CD14-positive monocyte (primary cell): Measurements from ENCODE around the gene POLA1. TPM values are rescaled to one million over a fixed set of nuclear protein-coding genes. Genes with fewer than 3 reads are reported as not detected.

Experiments used
- DNase-seq, 3 donors: peaks; one replicate each; pipeline ENCODE4 v3.0.0-alpha.2; 2011 to 2022
- H2AFZ ChIP-seq: 2 replicates; pipeline ENCODE4 v1.6.0; 2012; ENCODE audit warnings: mild to moderate bottlenecking, low read depth, low read length, inconsistent platforms; ENCODE audit not compliant: insufficient read depth, poor library complexity, severe bottlenecking
- H3K27ac ChIP-seq, 2 donors: 1 replicate in 1 of 2; 2 replicates in 1 of 2; pipeline ENCODE4 v1.5.1; 2012 to 2013; ENCODE audit warnings: low read length in 2 of 2, control low read depth in 1 of 2, inconsistent platforms in 1 of 2, low read depth in 1 of 2, mild to moderate bottlenecking in 1 of 2
- H3K27me3 ChIP-seq, 2 donors: one replicate each; pipeline versions ENCODE4 v1.6.0 to v1.6.1; 2011 to 2013; ENCODE audit warnings: low read length in 2 of 2; ENCODE audit not compliant: control insufficient read depth in 2 of 2, insufficient read depth in 2 of 2
- H3K36me3 ChIP-seq, 2 donors: replicated peaks in 1 of 2; 1 replicate in 1 of 2; 2 replicates in 1 of 2; pipeline versions ENCODE4 v1.5.1 to v1.6.1; 2012 to 2013; ENCODE audit warnings: low read length in 2 of 2, control low read depth in 1 of 2, inconsistent platforms in 1 of 2, mild to moderate bottlenecking in 1 of 2; ENCODE audit not compliant: insufficient read depth in 2 of 2, control insufficient read depth in 1 of 2
- H3K4me1 ChIP-seq, 2 donors: 1 replicate in 1 of 2; 2 replicates in 1 of 2; pipeline versions ENCODE4 v1.5.1 to v1.6.1; 2012 to 2013; ENCODE audit warnings: low read length in 2 of 2, control low read depth in 1 of 2, inconsistent platforms in 1 of 2, mild to moderate bottlenecking in 1 of 2, moderate library complexity in 1 of 2; ENCODE audit not compliant: insufficient read depth in 2 of 2, control insufficient read depth in 1 of 2
- H3K4me2 ChIP-seq: replicated peaks from 2 replicates; pipeline ENCODE3; 2012; ENCODE audit warnings: low read length, moderate library complexity, mild to moderate bottlenecking; ENCODE audit not compliant: poor library complexity, severe bottlenecking; ENCODE audit errors: extremely low read depth
- H3K4me3 ChIP-seq, 3 experiments: fragments of 200-600 bp in 1 of 3; sonication (generic) in 1 of 3; replicated peaks in 1 of 3; 1 replicate in 2 of 3; 2 replicates in 1 of 3; pipeline ENCODE4 v1.5.1; 2011 to 2013; ENCODE audit warnings: low read length in 3 of 3, mild to moderate bottlenecking in 3 of 3, control low read depth in 2 of 3, low read depth in 2 of 3, inconsistent platforms in 1 of 3, moderate library complexity in 1 of 3
- H3K79me2 ChIP-seq: 2 replicates; pipeline ENCODE4 v1.6.0; 2012; ENCODE audit warnings: mild to moderate bottlenecking, control low read depth, inconsistent platforms, low read length, moderate library complexity; ENCODE audit not compliant: insufficient read depth
- H3K9ac ChIP-seq: 2 replicates; pipeline ENCODE4 v1.6.0; 2017; ENCODE audit warnings: low read length, mild to moderate bottlenecking; ENCODE audit not compliant: insufficient read depth, poor library complexity, severe bottlenecking
- H3K9me3 ChIP-seq, 2 donors: replicated peaks in 1 of 2; 1 replicate in 1 of 2; 2 replicates in 1 of 2; pipeline versions ENCODE4 v1.5.1 to v1.6.1; 2012 to 2013; ENCODE audit warnings: low read length in 2 of 2, control low read depth in 1 of 2; ENCODE audit not compliant: control insufficient read depth in 1 of 2, insufficient read depth in 1 of 2
- H4K20me1 ChIP-seq: 2 replicates; pipeline ENCODE4 v1.6.0; 2012; ENCODE audit warnings: mild to moderate bottlenecking, low read length, control low read depth, moderate library complexity; ENCODE audit not compliant: insufficient read depth
- H3K27ac Mint-ChIP-seq, 7 donors: one replicate each; pipeline ENCODE4 v1.8.0; 2020; ENCODE audit warnings: mild to moderate bottlenecking in 7 of 7, mixed read lengths in 7 of 7, moderate library complexity in 6 of 7, inconsistent platforms in 2 of 7
- H3K27me3 Mint-ChIP-seq, 3 donors: one replicate each; pipeline ENCODE4 v1.8.0; 2021 to 2022; ENCODE audit warnings: low read depth in 3 of 3, mild to moderate bottlenecking in 3 of 3, mixed read lengths in 3 of 3, moderate library complexity in 3 of 3, inconsistent platforms in 1 of 3
- H3K36me3 Mint-ChIP-seq, 2 donors: one replicate each; pipeline ENCODE4 v1.8.0; 2020; ENCODE audit warnings: mixed read lengths in 2 of 2, inconsistent platforms in 1 of 2, mild to moderate bottlenecking in 1 of 2
- H3K4me1 Mint-ChIP-seq: one replicate; pipeline ENCODE4 v1.8.0; 2020; ENCODE audit warnings: mild to moderate bottlenecking, mixed read lengths
- H3K4me3 Mint-ChIP-seq, 2 donors: one replicate each; pipeline ENCODE4 v1.8.0; 2020; ENCODE audit warnings: mild to moderate bottlenecking in 2 of 2, mixed read lengths in 2 of 2, moderate library complexity in 1 of 2
- H3K9me3 Mint-ChIP-seq, 7 donors: one replicate each; pipeline ENCODE4 v1.8.0; 2020 to 2022; ENCODE audit warnings: mixed read lengths in 7 of 7, mild to moderate bottlenecking in 6 of 7, moderate library complexity in 6 of 7, inconsistent platforms in 2 of 7
- CTCF ChIP-seq: fragments of 200-600 bp; IDR thresholded peaks from one replicate; pipeline ENCODE4 v1.8.0; 2022; ENCODE audit warnings: antibody characterized with exemption, mild to moderate bottlenecking
- whole genome bisulfite sequencing: methylation state at CpG from one replicate; pipeline ENCODE4 v1.1.5; 2013; ENCODE audit warnings: missing lambda C conversion rate; ENCODE audit not compliant: insufficient coverage; 5-methylcytosine and 5-hydroxymethylcytosine counted together
- intact Hi-C, 2 donors: fragments of 100-400 bp; cut with micrococcal nuclease; formaldehyde crosslinking; loops; one replicate each; pipeline versions ENCODE4 v1.15.0 to v1.15.1; 2023
- polyA plus RNA-seq, 3 donors: library from polyadenylated mRNA; depleted of rRNA in 1 of 3; unstranded in 2 of 3; stranded (reverse) in 1 of 3; fragments of 300-500 nt in 2 of 3; fragments of >200 nt in 1 of 3; fragmentation: Illumina TruSeq in 2 of 3; gene quantifications; 1 replicate in 2 of 3; 2 replicates in 1 of 3; pipeline ENCODE4 v1.2.3, GENCODE V29; 2012 to 2021

POLA1 gene
- polyA plus RNA-seq, 3 donors = 1.2 to 1.4 (median 1.3) TPM

DNA sequence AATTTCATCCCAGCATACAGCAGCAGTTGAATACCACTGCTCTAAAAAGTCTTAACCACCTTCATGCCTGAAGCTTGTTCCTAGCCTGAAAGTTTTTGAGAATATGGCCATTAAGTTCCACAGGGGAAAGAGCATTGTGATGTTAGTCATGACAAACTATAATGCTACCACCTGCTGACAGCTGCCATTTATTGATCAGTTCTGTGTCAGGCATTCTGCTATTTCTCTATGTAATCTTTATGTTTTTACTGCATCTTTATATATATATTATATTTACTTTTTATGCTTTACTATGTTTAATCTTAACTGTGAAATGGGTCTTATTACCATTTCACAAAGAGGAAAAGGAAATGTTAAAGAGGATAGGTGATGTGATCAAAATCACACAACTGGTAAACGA, 268.1 kb downstream of the POLA1 start:
- H3K9me3 Mint-ChIP-seq = peaks cover 0 to 3% (median 0%) of the 10 kb centered on the region in 7 donors
- TF ChIP-seq CTCF = no peak
- no peak overlapping the region for H3K9ac ChIP-seq
- no peaks in the 10 kb centered on the region for H3K27me3 ChIP-seq
- no peaks in the 10 kb centered on the region for H3K4me1 Mint-ChIP-seq
- H3K27ac Mint-ChIP-seq = no peak overlapping the region
- no peak overlapping the region for H2AFZ ChIP-seq
- peaks cover 4 to 5% of the 10 kb centered on the region in 2 donors for H3K36me3 Mint-ChIP-seq
- no peak overlapping the region for H3K27ac ChIP-seq
- H3K4me2 ChIP-seq = no peak overlapping the region
- intact Hi-C loops = no loop called here
- DNase-seq = no peak
- no peaks in the 10 kb centered on the region for H4K20me1 ChIP-seq
- no peak overlapping the region for H3K4me3 Mint-ChIP-seq
- H3K9me3 ChIP-seq = no peaks in the 10 kb centered on the region
- H3K36me3 ChIP-seq = no peaks in the 10 kb centered on the region
- no peaks in the 10 kb centered on the region for H3K4me1 ChIP-seq
- no peak overlapping the region for H3K4me3 ChIP-seq
- no peaks in the 10 kb centered on the region for H3K79me2 ChIP-seq
- no peaks in the 10 kb centered on the region for H3K27me3 Mint-ChIP-seq
- no CpG with 5 or more reads among the region's 1 CpG for WGBS

GRCh38 chrX:24963823-24964222, 270.1 kb downstream of the POLA1 start:
- DNase-seq = no peak
- Histone ChIP-seq H3K79me2 (no peaks in the 10 kb centered on the region), H3K36me3 (no peaks in the 10 kb centered on the region), H4K20me1 (no peaks in the 10 kb centered on the region), H3K4me1 (no peaks in the 10 kb centered on the region), H3K4me2 (no peak overlapping the region), H3K9ac (no peak overlapping the region), H3K27me3 (no peaks in the 10 kb centered on the region), H3K27ac (no peak overlapping the region), H2AFZ (no peak overlapping the region), H3K9me3 (no peaks in the 10 kb centered on the region), H3K4me3 (no peak overlapping the region)
- no peaks in the 10 kb centered on the region for H3K27me3 Mint-ChIP-seq
- intact Hi-C loops = no loop called here
- peaks cover 0 to 4% (median 0%) of the 10 kb centered on the region in 7 donors for H3K9me3 Mint-ChIP-seq
- peaks cover 2 to 3% of the 10 kb centered on the region in 2 donors for H3K36me3 Mint-ChIP-seq
- no peak for TF ChIP-seq CTCF
- H3K4me1 Mint-ChIP-seq = no peaks in the 10 kb centered on the region
- H3K27ac Mint-ChIP-seq = no peak overlapping the region
- no peak overlapping the region for H3K4me3 Mint-ChIP-seq
- WGBS = no CpG with 5 or more reads among the region's 2 CpGs
